Prostate gland (tissue), 2 donors: ENCODE data around the gene AGBL4.

Experiments used
- POLR2A ChIP-seq: fragments of 450-650 bp; IDR thresholded peaks from one replicate; pipeline ENCODE4 v1.6.1; 2016; ENCODE audit warnings: antibody characterized with exemption, mild to moderate bottlenecking
- POLR2AphosphoS5 ChIP-seq: sonication (generic); formaldehyde crosslinking; IDR thresholded peaks from one replicate; pipeline ENCODE4 v1.6.1; 2017; ENCODE audit warnings: antibody characterized with exemption
- TF ChIP-seq, protein P1 (sequence below), 4 experiments: fragments of 200-600 bp in 2 of 4; fragments of 450-650 bp in 2 of 4; sonication (generic) in 2 of 4; IDR thresholded peaks; 1 replicate in 3 of 4; 2 replicates in 1 of 4; pipeline ENCODE4 v1.5.1; 2016 to 2019; ENCODE audit warnings: antibody characterized with exemption in 4 of 4, mild to moderate bottlenecking in 2 of 4, moderate library complexity in 2 of 4

DNA sequence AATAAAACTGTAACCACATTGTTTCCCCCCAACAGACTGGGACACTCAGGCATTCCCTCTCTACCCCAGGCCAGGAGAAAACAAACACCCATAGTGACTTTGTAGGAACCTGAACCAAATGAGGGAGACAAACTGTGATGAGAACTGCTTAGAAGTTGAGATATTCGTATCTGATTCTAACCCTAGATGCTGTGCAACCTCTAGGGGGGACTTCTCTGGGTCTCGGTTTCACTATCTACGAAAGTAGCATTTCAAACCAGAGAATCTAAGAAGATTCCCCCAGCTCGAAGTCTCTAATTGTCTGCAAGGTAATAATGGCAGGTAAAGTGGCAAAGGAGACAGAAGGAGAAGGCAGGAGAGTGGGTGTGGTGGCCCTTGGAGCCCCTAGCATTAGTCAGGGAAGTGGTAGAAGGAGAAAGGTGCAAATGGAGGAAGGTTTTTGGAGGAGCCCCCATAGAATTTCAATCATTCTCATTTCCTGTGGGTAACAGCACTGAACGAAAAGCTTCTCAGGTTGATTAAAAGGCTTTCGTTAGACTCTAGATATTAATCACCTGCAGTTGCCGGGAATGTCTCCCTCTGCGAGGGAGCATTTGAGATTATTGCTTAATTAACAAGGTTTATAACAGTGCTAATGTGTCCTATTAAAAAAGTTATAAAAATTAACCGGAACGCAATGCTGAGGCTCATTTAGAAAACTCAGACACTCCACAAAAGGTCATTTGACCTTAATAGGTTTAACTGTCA lies 1293.4 kb downstream of the AGBL4 start:
- TF ChIP-seq, protein P1, sequence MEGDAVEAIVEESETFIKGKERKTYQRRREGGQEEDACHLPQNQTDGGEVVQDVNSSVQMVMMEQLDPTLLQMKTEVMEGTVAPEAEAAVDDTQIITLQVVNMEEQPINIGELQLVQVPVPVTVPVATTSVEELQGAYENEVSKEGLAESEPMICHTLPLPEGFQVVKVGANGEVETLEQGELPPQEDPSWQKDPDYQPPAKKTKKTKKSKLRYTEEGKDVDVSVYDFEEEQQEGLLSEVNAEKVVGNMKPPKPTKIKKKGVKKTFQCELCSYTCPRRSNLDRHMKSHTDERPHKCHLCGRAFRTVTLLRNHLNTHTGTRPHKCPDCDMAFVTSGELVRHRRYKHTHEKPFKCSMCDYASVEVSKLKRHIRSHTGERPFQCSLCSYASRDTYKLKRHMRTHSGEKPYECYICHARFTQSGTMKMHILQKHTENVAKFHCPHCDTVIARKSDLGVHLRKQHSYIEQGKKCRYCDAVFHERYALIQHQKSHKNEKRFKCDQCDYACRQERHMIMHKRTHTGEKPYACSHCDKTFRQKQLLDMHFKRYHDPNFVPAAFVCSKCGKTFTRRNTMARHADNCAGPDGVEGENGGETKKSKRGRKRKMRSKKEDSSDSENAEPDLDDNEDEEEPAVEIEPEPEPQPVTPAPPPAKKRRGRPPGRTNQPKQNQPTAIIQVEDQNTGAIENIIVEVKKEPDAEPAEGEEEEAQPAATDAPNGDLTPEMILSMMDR (IDR thresholded peaks at IDR 0.05) = no peak
- TF ChIP-seq POLR2AphosphoS5 = no peak
- TF ChIP-seq POLR2A = no peak
